ENCODE results near the gene RIBC2.

DNA sequence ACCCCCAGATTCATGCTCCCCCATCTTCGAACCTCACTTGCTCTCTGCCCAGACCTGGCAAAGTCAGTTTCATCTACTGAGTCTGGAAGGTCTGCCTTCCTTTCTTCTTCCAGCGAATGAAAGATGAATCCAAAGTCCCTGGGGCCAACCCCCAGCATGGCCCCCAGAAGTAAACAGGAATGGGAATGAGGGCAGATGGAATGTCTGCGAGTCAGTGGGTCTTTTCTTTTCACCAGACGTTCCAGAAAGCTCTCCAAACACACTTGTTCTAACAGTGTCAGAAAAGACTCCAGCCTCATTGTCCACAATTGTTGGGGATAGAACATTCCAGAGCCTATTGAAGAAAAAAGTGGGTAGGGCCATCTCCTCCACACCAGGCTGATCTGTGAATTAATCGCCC is 28.6 kb downstream of the RIBC2 start:
- TF ChIP-seq, protein P1, sequence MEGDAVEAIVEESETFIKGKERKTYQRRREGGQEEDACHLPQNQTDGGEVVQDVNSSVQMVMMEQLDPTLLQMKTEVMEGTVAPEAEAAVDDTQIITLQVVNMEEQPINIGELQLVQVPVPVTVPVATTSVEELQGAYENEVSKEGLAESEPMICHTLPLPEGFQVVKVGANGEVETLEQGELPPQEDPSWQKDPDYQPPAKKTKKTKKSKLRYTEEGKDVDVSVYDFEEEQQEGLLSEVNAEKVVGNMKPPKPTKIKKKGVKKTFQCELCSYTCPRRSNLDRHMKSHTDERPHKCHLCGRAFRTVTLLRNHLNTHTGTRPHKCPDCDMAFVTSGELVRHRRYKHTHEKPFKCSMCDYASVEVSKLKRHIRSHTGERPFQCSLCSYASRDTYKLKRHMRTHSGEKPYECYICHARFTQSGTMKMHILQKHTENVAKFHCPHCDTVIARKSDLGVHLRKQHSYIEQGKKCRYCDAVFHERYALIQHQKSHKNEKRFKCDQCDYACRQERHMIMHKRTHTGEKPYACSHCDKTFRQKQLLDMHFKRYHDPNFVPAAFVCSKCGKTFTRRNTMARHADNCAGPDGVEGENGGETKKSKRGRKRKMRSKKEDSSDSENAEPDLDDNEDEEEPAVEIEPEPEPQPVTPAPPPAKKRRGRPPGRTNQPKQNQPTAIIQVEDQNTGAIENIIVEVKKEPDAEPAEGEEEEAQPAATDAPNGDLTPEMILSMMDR (IDR thresholded peaks at IDR 0.05): no peak
- TF ChIP-seq POLR2A (IDR thresholded peaks at IDR 0.05): no peak
- TF ChIP-seq POLR2AphosphoS5 (IDR thresholded peaks at IDR 0.05): no peak

Data from sigmoid colon (tissue), 4 donors.